Neuronal stem cell (in vitro differentiated cells): ENCODE data around the gene OR51V1.
"Not testable (repeated sequence)": the region's sequence is repeated elsewhere in the genome, so short reads cannot be mapped to it uniquely, and the experiment has no call there.

Experiments
- DNase-seq: peaks from one replicate; pipeline ENCODE4 v3.0.0-alpha.2; 2013; ENCODE audit warnings: low spot score
- H2AFZ ChIP-seq: one replicate; pipeline ENCODE4 v1.6.1; 2013; ENCODE audit warnings: mild to moderate bottlenecking, low read length, inconsistent platforms
- H2AK5ac ChIP-seq: 2 replicates; pipeline ENCODE4 v1.6.1; 2013; ENCODE audit warnings: low read depth, mild to moderate bottlenecking, inconsistent platforms, low read length, moderate library complexity, mixed read lengths
- H2BK120ac ChIP-seq: 2 replicates; pipeline ENCODE4 v1.6.1; 2013; ENCODE audit warnings: low read depth, mild to moderate bottlenecking, inconsistent platforms, low read length, moderate library complexity, mixed read lengths
- H2BK12ac ChIP-seq: one replicate; pipeline ENCODE4 v1.6.1; 2013; ENCODE audit warnings: low read length, inconsistent platforms
- H2BK15ac ChIP-seq: 2 replicates; pipeline ENCODE4 v1.6.1; 2013; ENCODE audit warnings: mild to moderate bottlenecking, low read length, inconsistent platforms, mixed read lengths
- H2BK5ac ChIP-seq: one replicate; pipeline ENCODE4 v1.6.1; 2013; ENCODE audit warnings: inconsistent platforms, mild to moderate bottlenecking, low read length, moderate library complexity
- H3K14ac ChIP-seq: one replicate; pipeline ENCODE4 v1.6.1; 2013; ENCODE audit warnings: low read length, inconsistent platforms
- H3K18ac ChIP-seq: 2 replicates; pipeline ENCODE4 v1.6.1; 2013; ENCODE audit warnings: low read length, inconsistent platforms
- H3K23ac ChIP-seq: 2 replicates; pipeline ENCODE4 v1.6.1; 2013; ENCODE audit warnings: low read depth, mild to moderate bottlenecking, mixed read lengths, low read length, inconsistent platforms; ENCODE audit not compliant: poor library complexity
- H3K27ac ChIP-seq: replicated peaks from 3 replicates; pipeline ENCODE4 v1.5.1; 2013; ENCODE audit warnings: low read length, inconsistent platforms
- H3K27me3 ChIP-seq, 3 experiments: 2 replicates each; pipeline ENCODE4 v1.6.1; 2013; ENCODE audit warnings: low read length in 3 of 3, mild to moderate bottlenecking in 2 of 3, inconsistent platforms in 1 of 3, low read depth in 1 of 3, mixed read lengths in 1 of 3, moderate library complexity in 1 of 3; ENCODE audit not compliant: control insufficient read depth in 3 of 3, insufficient read depth in 3 of 3
- H3K36me3 ChIP-seq, 2 donors: replicated peaks in 1 of 2; 2 replicates each; pipeline ENCODE4 v1.6.1; 2013; ENCODE audit warnings: low read length in 2 of 2; ENCODE audit not compliant: control insufficient read depth in 2 of 2, insufficient read depth in 2 of 2
- H3K4ac ChIP-seq: 2 replicates; pipeline ENCODE4 v1.6.1; 2013; ENCODE audit warnings: inconsistent platforms, mild to moderate bottlenecking, low read length, moderate library complexity
- H3K4me1 ChIP-seq, 2 donors: 1 replicate in 1 of 2; 2 replicates in 1 of 2; pipeline ENCODE4 v1.6.1; 2013; ENCODE audit warnings: low read length in 2 of 2, low read depth in 1 of 2; ENCODE audit not compliant: control insufficient read depth in 2 of 2, insufficient read depth in 1 of 2
- H3K4me2 ChIP-seq: one replicate; pipeline ENCODE4 v1.6.1; 2013; ENCODE audit warnings: mild to moderate bottlenecking, low read length, inconsistent platforms; ENCODE audit not compliant: insufficient read depth, poor library complexity, severe bottlenecking
- H3K4me3 ChIP-seq, 2 donors: 2 replicates each; pipeline ENCODE4 v1.5.1; 2013; ENCODE audit warnings: low read length in 2 of 2, mild to moderate bottlenecking in 2 of 2, inconsistent platforms in 1 of 2, moderate library complexity in 1 of 2
- H3K79me1 ChIP-seq: one replicate; pipeline ENCODE4 v1.6.1; 2013; ENCODE audit warnings: low read depth, mild to moderate bottlenecking, inconsistent platforms, low read length, moderate library complexity
- H3K9ac ChIP-seq: one replicate; pipeline ENCODE4 v1.6.1; 2013; ENCODE audit warnings: mild to moderate bottlenecking, low read depth, low read length, inconsistent platforms; ENCODE audit not compliant: poor library complexity
- H3K9me3 ChIP-seq, 2 donors: replicated peaks in 1 of 2; 2 replicates each; pipeline versions ENCODE3 to v1.6.1; 2013; ENCODE audit warnings: low read length in 2 of 2, mild to moderate bottlenecking in 2 of 2, inconsistent platforms in 1 of 2, low read depth in 1 of 2, mixed read lengths in 1 of 2, moderate library complexity in 1 of 2; ENCODE audit not compliant: control insufficient read depth in 2 of 2, insufficient read depth in 1 of 2
- H4K8ac ChIP-seq: one replicate; pipeline ENCODE4 v1.6.1; 2013; ENCODE audit warnings: low read depth, mild to moderate bottlenecking, inconsistent platforms, low read length, moderate library complexity
- H4K91ac ChIP-seq: one replicate; pipeline ENCODE4 v1.6.1; 2013; ENCODE audit warnings: low read length, low read depth, mild to moderate bottlenecking, inconsistent platforms; ENCODE audit not compliant: poor library complexity
- WGBS, 2 donors: extraction: QIAGEN DNeasy Blood & Tissue Kit; methylation state at CpG; one replicate each; pipeline ENCODE4 v1.1.7; 2013; ENCODE audit warnings: missing lambda C conversion rate in 2 of 2, mixed read lengths in 1 of 2; ENCODE audit not compliant: insufficient read length in 2 of 2, insufficient replicate concordance in 1 of 2; ENCODE audit errors: extremely low coverage in 2 of 2; 5-methylcytosine and 5-hydroxymethylcytosine counted together

OR51V1 gene

GRCh38 chr11:5164807-5165206 is 35.7 kb downstream of the OR51V1 start:
- not testable (repeated sequence) for H3K14ac ChIP-seq, H3K9ac ChIP-seq

GRCh38 chr11:5161045-5161444 is 39.4 kb downstream of the OR51V1 start:
- H2BK120ac ChIP-seq, H3K9ac ChIP-seq, H2AFZ ChIP-seq, H3K4me3 ChIP-seq, H3K27me3 ChIP-seq, H3K9me3 ChIP-seq, DNase-seq, H3K14ac ChIP-seq, H3K4ac ChIP-seq, H3K36me3 ChIP-seq, H3K4me1 ChIP-seq, H2AK5ac ChIP-seq, H4K8ac ChIP-seq, H2BK12ac ChIP-seq, H3K79me1 ChIP-seq, H3K23ac ChIP-seq, H4K91ac ChIP-seq, H3K4me2 ChIP-seq, H2BK15ac ChIP-seq, H3K27ac ChIP-seq, H2BK5ac ChIP-seq, H3K18ac ChIP-seq: not testable (repeated sequence)
- no CpG with 5 or more reads among the region's 1 CpG for WGBS, 2 donors

More at GRCh38 chr11:5164807-5165206, 35.7 kb downstream of the OR51V1 start:
- not testable (repeated sequence) for H2AK5ac ChIP-seq, H3K4me2 ChIP-seq, H2BK15ac ChIP-seq, H3K27ac ChIP-seq, H2BK120ac ChIP-seq, H4K8ac ChIP-seq, H3K79me1 ChIP-seq, H3K4ac ChIP-seq, H3K4me1 ChIP-seq, H3K18ac ChIP-seq, H2BK12ac ChIP-seq, H3K4me3 ChIP-seq, DNase-seq, H2AFZ ChIP-seq, H2BK5ac ChIP-seq, H3K9me3 ChIP-seq, H4K91ac ChIP-seq, H3K36me3 ChIP-seq, H3K23ac ChIP-seq, H3K27me3 ChIP-seq
- no CpG with 5 or more reads among the region's 6 CpGs for WGBS, 2 donors

- not testable (repeated sequence) for H3K27ac ChIP-seq, H2BK5ac ChIP-seq, H3K36me3 ChIP-seq, H3K4me1 ChIP-seq, DNase-seq, H3K18ac ChIP-seq, H2BK15ac ChIP-seq, H3K4me3 ChIP-seq, H2BK12ac ChIP-seq, H2AK5ac ChIP-seq, H4K91ac ChIP-seq, H3K4me2 ChIP-seq, H2BK120ac ChIP-seq, H3K23ac ChIP-seq, H3K79me1 ChIP-seq, H3K4ac ChIP-seq, H2AFZ ChIP-seq, H3K27me3 ChIP-seq, H3K9me3 ChIP-seq, H4K8ac ChIP-seq, H3K9ac ChIP-seq, H3K14ac ChIP-seq
- WGBS, 2 donors = no CpG with 5 or more reads among the region's 4 CpGs
Observed at GRCh38 chr11:5160217-5160616, 40.3 kb downstream of the OR51V1 start.

GRCh38 chr11:5159806-5160205 is 40.7 kb downstream of the OR51V1 start:
- H2BK120ac ChIP-seq = no peak overlapping the region
- no peak overlapping the region for H3K9ac ChIP-seq

More at GRCh38 chr11:5159806-5160205, 40.7 kb downstream of the OR51V1 start:
- no peak overlapping the region for H4K91ac ChIP-seq
- no peak overlapping the region for H2BK15ac ChIP-seq
- H3K9me3 ChIP-seq = no peaks in the 10 kb centered on the region
- no peak for DNase-seq
- no peak overlapping the region for H2BK12ac ChIP-seq
- H3K79me1 ChIP-seq = no peaks in the 10 kb centered on the region
- H2AK5ac ChIP-seq = no peak overlapping the region
- no peak overlapping the region for H3K4me3 ChIP-seq
- H3K23ac ChIP-seq = no peak overlapping the region
- no peak overlapping the region for H3K18ac ChIP-seq
- no peak overlapping the region for H3K4me2 ChIP-seq
- H4K8ac ChIP-seq = no peak overlapping the region
- H3K27me3 ChIP-seq = no peaks in the 10 kb centered on the region
- H3K27ac ChIP-seq = no peak overlapping the region
- H2BK5ac ChIP-seq = no peak overlapping the region
- no peak overlapping the region for H2AFZ ChIP-seq
- no peaks in the 10 kb centered on the region for H3K4me1 ChIP-seq
- H3K36me3 ChIP-seq = no peaks in the 10 kb centered on the region
- no peak overlapping the region for H3K14ac ChIP-seq
- no peak overlapping the region for H3K4ac ChIP-seq
